Stimulated activated CD4-positive, alpha-beta T cell treated with anti-CD3 and anti-CD28 coated beads, Interleukin-4, amount 100 ng/mL, for 24 hours (primary cell): ENCODE results near the gene MAP3K4.

Experiments
- DNase-seq: peaks from one replicate; pipeline ENCODE4 v3.0.0-alpha.2; 2020

Gene MAP3K4, protein sequence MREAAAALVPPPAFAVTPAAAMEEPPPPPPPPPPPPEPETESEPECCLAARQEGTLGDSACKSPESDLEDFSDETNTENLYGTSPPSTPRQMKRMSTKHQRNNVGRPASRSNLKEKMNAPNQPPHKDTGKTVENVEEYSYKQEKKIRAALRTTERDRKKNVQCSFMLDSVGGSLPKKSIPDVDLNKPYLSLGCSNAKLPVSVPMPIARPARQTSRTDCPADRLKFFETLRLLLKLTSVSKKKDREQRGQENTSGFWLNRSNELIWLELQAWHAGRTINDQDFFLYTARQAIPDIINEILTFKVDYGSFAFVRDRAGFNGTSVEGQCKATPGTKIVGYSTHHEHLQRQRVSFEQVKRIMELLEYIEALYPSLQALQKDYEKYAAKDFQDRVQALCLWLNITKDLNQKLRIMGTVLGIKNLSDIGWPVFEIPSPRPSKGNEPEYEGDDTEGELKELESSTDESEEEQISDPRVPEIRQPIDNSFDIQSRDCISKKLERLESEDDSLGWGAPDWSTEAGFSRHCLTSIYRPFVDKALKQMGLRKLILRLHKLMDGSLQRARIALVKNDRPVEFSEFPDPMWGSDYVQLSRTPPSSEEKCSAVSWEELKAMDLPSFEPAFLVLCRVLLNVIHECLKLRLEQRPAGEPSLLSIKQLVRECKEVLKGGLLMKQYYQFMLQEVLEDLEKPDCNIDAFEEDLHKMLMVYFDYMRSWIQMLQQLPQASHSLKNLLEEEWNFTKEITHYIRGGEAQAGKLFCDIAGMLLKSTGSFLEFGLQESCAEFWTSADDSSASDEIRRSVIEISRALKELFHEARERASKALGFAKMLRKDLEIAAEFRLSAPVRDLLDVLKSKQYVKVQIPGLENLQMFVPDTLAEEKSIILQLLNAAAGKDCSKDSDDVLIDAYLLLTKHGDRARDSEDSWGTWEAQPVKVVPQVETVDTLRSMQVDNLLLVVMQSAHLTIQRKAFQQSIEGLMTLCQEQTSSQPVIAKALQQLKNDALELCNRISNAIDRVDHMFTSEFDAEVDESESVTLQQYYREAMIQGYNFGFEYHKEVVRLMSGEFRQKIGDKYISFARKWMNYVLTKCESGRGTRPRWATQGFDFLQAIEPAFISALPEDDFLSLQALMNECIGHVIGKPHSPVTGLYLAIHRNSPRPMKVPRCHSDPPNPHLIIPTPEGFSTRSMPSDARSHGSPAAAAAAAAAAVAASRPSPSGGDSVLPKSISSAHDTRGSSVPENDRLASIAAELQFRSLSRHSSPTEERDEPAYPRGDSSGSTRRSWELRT (N-terminal part only)

GRCh38 chr6:160991406-160992060 is at the start of gene MAP3K4:
TSS of gene MAP3K4 (plus strand) at chr6:160991769. CDS start at chr6:160991932, 163 bp downstream.
- DNase-seq: peak; percentile 80

DNA sequence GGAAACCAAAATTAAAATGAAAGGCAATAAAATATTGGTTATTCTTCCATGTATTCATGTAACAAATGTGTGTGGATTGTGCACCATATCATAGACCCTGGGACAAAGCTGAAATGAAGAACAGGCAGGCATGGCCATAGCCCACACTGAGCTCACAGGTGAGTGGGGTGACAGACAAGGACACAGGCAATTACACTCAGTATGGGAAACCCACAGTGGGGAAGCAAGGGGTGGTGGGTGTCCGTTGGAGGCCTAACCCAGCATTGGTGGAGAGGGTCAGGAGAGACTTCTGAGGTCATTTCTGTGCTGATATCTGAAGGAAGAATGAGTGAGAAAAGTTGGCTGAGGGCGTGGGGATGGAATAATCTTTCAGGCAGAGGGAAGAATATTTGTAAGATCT is 47.6 kb upstream of the MAP3K4 start:
- DNase-seq: no peak

GRCh38 chr6:160945516-160946177 is 45.9 kb upstream of the MAP3K4 start:
- no peak for DNase-seq

GRCh38 chr6:160949531-160949930 is 42.0 kb upstream of the MAP3K4 start:
- no peak for DNase-seq

DNA sequence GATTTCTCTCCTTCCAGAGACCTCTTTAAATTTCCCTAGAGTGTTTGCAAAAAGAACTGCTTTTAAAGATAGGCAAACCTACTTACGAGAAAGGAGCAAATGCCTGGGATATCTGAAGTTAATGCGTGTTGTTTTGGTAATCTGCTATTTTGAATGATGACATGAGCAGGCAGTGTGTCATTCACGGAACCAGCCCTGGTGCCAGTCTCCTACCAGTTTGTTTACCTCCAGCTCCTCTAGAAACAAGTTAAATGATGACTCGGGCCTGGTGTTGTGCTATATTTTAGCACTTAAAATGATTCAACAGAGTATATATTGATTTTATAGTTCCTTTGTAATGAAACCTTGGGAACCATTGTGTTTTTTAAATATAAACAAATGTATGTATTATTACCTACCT is 41.1 kb upstream of the MAP3K4 start:
- DNase-seq: no peak

- no peak for DNase-seq
Observed at GRCh38 chr6:160951187-160952030, 40.2 kb upstream of the MAP3K4 start.

DNA sequence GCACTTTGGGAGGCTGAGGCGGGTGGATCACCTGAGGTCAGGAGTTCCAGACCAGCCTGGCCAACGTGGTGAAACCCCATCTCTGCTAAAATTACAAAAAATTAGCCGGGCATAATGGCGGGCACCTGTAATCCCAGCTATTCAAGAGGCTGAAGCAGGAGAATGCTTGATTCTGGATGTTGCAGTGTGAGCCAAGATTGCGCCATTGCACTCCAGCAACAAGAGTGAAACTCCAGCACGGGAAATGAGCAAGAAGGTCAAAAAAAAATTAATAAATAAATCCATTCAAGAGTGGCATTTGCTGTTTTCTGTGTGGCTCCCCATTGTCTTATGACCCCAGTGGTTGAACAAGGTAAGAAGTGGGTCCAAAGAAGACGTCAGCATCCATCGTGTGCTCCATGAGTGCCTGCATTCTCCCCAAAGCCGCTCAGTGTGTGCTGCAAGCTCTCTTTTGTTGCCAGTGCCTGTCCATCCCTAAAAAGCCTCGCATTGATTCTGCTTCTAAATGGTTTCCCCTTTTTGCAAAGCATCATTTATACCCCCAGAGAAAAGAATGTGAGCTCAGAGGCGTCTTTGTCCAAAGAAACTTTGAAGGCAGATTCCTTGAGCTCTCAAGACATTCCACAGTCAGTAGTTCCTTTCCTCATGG is 38.8 kb upstream of the MAP3K4 start:
- DNase-seq: no peak

GRCh38 chr6:160955508-160956295 is 35.9 kb upstream of the MAP3K4 start:
- DNase-seq: no peak

- DNase-seq: no peak
Observed at GRCh38 chr6:160956300-160957035, 35.1 kb upstream of the MAP3K4 start.

DNA sequence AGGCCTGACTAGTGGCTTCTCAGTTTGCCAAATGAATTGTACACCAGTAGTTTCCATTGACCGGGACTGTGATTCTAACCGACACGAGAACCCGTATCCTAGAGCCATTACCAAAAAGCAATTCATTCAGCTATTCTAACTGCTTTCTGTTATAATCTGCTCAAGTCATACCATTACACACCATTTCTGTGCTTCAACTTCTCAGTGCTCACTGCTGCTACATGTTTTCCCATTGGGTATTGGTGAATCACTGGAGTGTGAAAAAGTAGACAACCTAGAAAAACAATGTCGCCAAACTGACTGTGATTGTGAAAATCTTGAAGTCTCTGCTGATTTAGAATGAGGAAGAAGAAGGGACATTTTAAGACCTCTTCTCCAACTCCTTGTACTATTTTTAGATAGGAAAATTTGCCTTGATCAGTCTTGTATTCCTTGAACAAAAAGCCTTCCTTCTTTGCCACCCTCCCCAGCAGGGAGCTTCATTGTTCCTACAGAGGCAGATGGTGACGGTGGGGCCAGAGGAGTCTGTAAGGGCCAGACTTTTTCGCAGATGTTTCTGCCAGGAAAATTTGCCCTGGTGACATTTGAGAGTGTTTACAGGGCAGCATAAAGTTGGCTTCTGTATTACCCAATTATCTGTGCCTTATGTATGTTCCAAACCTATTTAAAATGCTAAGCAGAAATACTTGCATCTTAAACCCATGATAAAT is 31.7 kb upstream of the MAP3K4 start:
- no peak for DNase-seq

GRCh38 chr6:160960839-160961238 is 30.7 kb upstream of the MAP3K4 start:
- no peak for DNase-seq

DNA sequence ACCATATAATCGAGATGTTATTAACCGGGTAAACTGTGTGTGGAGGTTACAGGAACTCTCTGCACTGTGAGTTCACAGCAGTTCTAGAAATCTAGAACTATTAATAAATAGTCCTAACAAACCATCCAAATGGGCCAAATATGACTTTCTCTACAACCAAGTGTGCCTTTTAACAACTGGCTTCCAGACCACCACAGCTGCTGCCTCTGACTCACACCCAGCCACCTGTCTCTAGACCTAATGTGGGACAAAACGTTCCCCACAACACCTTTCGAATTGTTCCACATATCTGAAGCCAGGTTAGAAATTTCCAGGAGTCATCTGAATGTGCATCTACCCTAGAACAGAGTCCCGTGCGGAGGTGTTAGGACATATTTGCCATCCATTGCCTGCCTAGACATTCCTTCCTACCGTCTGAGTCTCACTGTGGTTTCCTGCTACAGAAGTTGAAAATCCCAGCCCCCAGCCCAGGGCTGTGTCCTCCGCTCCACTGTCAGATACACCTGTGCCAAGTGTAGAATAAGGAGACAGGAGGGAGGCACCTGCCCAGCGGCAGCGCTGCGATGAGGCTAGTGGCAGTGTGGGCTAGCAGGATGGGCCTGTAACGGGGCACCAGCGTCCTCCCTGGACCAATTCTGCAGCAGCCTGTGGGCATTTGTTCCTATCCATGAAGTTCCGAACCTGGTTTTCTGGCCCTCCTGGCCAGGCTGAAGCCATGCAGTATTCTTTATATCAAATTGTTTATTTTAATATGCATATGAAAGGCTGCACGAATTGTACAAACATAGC is 28.5 kb upstream of the MAP3K4 start:
- DNase-seq: no peak

DNA sequence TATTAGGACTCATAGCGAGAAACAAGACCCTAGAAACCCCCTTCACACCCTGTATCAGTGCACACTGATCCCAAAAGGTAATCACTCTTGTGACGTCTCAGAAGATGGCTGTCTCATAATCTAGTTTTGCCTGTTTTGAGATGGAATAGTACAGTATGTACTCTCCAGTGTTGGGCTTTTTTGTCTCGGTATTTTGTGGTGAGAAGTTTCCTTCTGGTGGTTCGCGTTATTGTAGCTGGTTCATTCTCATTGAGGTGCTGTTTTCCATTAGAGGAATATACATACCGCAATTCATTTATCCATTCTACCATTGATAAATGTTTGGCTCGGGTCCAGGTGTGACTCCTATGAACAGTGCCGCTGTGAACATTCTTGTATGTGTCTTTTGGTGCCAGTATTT is 27.9 kb upstream of the MAP3K4 start:
- no peak for DNase-seq

GRCh38 chr6:160965893-160966292 is 25.7 kb upstream of the MAP3K4 start:
- no peak for DNase-seq

DNA sequence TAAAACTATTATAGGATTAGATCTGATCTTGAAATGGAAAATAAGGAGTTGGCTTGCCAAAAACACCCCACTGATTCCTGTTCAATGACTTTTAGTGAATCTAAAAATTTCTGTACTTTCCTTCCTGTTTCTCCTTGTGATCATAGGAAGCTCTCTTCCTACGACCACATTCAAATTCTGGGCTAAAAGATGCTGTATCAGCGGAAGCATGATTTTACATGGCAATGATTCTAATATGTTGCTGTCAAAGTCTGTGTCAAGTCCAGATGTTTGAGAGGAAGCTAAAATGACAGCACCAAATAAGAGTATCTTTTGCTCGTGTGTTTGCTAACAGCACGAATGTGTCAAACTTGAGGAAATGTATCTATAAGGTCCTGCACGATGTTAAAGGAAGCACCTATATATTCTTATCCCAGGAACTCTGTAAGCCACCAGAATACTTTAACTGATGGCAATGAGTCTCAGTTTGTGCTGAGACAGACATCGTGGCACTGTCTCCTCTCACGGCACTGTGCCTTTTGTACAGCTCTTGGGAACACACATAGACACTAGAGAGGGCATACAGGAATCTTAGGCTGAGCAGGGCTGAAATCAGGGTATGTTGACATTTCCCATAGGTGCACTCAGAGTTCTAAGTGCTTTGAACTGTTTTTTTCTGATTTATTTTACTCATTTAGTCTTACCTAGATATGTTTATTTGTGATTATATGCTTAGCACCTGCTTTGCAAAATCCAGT is 24.9 kb upstream of the MAP3K4 start:
- DNase-seq: no peak

DNA sequence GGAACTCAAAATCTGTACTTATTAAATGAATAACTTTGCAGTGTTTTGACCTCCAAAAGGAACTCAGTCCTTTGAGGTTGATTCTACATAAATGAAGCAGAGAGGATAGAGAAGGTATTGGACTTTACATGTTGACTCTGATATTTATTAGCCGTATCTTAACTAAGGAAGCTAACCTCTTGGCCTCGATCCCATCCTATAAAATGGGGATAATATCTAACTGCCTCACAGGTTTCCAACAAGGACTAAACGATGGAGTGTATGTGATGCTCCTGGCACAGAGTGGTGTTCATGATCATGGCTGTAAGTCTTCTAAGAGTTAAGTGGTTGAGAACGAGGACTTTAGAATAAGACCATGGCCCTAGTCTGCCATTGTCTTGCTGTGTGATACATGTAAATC is 24.2 kb upstream of the MAP3K4 start:
- DNase-seq: no peak

- no peak for DNase-seq
Observed at GRCh38 chr6:160967833-160968232, 23.7 kb upstream of the MAP3K4 start.
